ENCODE measurements around the gene OR13A1.

Gene OR13A1

DNA sequence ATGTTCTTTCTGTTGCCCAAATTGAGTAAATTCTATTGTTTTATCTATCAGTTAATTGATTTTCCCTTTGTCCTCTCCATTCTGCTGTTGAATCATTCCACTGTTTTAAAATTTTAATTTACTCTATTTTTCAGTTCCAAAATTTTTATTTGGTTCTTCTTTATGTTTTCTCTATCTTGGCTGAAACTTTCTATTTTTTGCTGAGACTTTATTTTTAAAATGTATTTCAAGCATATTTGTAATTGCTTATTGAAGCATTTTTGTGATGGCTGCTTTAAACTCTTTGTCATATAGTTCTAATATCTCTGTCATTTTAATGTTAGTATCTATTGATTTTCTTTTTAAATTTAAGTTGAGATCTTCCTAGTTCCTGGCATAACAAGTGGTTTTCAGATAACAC, 60.5 kb downstream of the OR13A1 start:
- Histone ChIP-seq H3K9ac (no peak overlapping the region), H3K27me3 (ENCODE audit: control insufficient read depth, insufficient read depth, low read length) (no peaks in the 10 kb centered on the region), H3K4me3 (ENCODE audit: low read depth, low read length) (no peak overlapping the region), H3K9me3 (ENCODE audit: control insufficient read depth, low read length) (no peaks in the 10 kb centered on the region), H3K4me2 (ENCODE audit: low read length) (no peak overlapping the region), H3K4me1 (no peaks in the 10 kb centered on the region), H2AFZ (no peak overlapping the region), H3K36me3 (ENCODE audit: control insufficient read depth, insufficient read depth, low read length) (no peaks in the 10 kb centered on the region), H3K79me2 (no peaks in the 10 kb centered on the region), H3K27ac (no peak overlapping the region)
- TF ChIP-seq, protein P1, sequence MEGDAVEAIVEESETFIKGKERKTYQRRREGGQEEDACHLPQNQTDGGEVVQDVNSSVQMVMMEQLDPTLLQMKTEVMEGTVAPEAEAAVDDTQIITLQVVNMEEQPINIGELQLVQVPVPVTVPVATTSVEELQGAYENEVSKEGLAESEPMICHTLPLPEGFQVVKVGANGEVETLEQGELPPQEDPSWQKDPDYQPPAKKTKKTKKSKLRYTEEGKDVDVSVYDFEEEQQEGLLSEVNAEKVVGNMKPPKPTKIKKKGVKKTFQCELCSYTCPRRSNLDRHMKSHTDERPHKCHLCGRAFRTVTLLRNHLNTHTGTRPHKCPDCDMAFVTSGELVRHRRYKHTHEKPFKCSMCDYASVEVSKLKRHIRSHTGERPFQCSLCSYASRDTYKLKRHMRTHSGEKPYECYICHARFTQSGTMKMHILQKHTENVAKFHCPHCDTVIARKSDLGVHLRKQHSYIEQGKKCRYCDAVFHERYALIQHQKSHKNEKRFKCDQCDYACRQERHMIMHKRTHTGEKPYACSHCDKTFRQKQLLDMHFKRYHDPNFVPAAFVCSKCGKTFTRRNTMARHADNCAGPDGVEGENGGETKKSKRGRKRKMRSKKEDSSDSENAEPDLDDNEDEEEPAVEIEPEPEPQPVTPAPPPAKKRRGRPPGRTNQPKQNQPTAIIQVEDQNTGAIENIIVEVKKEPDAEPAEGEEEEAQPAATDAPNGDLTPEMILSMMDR (IDR thresholded peaks at IDR 0.05) = no peak

DNA sequence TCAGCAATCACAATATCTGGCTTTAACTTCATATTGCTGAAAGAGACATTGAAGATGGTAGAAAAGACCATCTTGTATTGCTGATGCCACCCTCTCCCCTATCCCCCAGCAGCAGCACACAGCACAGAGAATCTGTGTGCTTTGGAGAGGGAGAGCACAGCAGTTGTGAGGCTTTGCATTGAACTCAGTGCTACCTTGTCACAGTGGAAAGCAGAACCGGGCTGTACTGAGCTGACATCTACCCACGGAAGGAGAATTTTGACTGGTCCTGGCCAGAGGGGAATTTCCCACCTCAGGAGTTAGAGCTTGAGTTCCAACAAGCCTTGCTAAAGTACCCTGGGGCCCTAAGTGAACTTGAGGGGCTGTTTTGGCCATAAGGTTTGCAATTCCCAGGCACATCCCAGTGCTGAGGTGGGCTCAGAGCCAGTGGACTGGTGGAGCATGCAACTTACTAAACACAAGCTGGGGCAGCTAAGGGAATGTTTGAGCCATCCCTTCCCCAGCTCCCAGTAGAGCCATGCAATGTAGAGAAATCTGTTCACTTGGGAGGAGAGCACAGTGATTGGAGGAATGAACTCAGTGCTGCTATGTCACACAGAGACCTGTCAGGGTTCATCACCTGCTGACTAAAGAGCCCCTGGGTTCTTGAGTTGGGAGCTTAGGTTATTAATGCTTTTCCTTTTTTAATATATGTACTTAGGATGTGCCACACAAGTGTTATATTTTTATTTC, 62.1 kb downstream of the OR13A1 start:
- TF ChIP-seq, protein P1 (IDR thresholded peaks at IDR 0.05) = no peak
- Histone ChIP-seq H3K9me3 (ENCODE audit: control insufficient read depth, low read length) (no peaks in the 10 kb centered on the region), H3K4me2 (ENCODE audit: low read length) (no peak overlapping the region), H3K36me3 (ENCODE audit: control insufficient read depth, insufficient read depth, low read length) (no peaks in the 10 kb centered on the region), H3K4me1 (no peaks in the 10 kb centered on the region), H3K4me3 (ENCODE audit: low read depth, low read length) (no peak overlapping the region), H3K27me3 (ENCODE audit: control insufficient read depth, insufficient read depth, low read length) (no peaks in the 10 kb centered on the region), H3K79me2 (no peaks in the 10 kb centered on the region), H2AFZ (no peak overlapping the region), H3K9ac (no peak overlapping the region), H3K27ac (no peak overlapping the region)

All from parathyroid adenoma (tissue), 2 donors.